PC-9 (cell line): Measurements from ENCODE around the gene MTG1.
"Not testable (repeated sequence)": the region's sequence is repeated elsewhere in the genome, so short reads cannot be mapped to it uniquely, and the experiment has no call there.

Experiments
- EZH2 ChIP-seq: fragments of 200-600 bp; sonication (generic); IDR thresholded peaks from 2 replicates; pipeline ENCODE4 v1.8.0; 2017; ENCODE audit warnings: antibody characterized with exemption, low read depth
- TF ChIP-seq, protein P1 (sequence below): fragments of 200-600 bp; sonication (generic); conservative IDR thresholded peaks from 2 replicates; pipeline ENCODE4 v1.6.1; 2017; ENCODE audit warnings: mixed run types, antibody characterized with exemption, mild to moderate bottlenecking, moderate library complexity

DNA sequence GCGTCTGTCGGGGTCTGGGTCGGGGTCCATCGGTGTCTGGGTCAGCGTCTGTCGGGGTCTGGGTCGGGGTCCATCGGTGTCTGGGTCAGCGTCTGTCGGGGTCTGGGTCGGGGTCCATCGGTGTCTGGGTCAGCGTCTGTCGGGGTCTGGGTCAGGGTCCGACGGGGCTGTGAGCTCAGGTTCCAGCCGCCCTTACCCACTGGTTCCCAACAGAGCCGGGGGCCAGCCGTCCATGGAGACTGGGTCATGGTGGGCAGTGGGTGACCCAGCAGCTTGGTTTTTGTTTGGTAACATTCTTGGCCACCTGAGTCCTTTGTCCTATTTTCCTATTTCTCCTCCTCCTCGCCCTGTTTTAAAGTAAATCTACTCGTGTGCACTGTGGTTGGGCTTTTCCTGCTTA, 47.4 kb downstream of the MTG1 start:
- TF ChIP-seq, protein P1, sequence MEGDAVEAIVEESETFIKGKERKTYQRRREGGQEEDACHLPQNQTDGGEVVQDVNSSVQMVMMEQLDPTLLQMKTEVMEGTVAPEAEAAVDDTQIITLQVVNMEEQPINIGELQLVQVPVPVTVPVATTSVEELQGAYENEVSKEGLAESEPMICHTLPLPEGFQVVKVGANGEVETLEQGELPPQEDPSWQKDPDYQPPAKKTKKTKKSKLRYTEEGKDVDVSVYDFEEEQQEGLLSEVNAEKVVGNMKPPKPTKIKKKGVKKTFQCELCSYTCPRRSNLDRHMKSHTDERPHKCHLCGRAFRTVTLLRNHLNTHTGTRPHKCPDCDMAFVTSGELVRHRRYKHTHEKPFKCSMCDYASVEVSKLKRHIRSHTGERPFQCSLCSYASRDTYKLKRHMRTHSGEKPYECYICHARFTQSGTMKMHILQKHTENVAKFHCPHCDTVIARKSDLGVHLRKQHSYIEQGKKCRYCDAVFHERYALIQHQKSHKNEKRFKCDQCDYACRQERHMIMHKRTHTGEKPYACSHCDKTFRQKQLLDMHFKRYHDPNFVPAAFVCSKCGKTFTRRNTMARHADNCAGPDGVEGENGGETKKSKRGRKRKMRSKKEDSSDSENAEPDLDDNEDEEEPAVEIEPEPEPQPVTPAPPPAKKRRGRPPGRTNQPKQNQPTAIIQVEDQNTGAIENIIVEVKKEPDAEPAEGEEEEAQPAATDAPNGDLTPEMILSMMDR: not testable (repeated sequence)
- not testable (repeated sequence) for TF ChIP-seq EZH2
